Measurements from ENCODE around the gene MUSTN1.

Gene MUSTN1

DNA sequence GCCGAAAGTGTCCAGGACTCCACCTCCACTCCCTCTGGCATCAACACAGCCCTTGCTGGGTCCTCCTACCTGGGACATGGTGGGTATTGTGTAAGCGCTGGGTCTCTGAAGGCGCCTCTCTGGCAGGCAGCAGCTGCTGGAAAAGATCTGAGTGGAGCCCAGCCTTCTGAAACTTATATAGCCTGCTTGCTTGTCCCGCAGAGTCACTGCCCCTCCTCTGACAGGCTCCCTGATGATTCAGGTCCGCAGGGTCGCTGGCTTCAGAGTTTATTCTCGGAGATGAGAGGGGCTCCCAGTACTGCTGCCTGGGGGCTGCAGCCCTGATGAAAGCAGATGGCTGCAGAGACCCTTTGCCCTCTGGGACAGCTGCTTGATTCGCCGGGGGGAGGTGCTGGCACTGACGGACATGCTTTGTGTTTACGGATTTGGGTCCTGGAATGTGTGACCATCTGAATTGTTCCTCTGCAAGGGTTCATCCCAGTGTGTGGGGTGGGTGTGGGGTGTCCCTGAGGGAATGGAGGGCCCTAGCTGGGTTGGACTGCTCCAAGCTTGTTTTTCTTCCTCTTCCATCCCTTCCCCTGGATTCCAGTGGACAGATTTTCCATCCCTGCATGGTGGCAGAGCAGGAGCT, at the start of gene MUSTN1:
TSS of gene MUSTN1 (minus strand) at position 149 of the 631 bp plus-strand sequence. CDS start at position 78, 71 bp downstream.
- DNase-seq, result no peak

DNA sequence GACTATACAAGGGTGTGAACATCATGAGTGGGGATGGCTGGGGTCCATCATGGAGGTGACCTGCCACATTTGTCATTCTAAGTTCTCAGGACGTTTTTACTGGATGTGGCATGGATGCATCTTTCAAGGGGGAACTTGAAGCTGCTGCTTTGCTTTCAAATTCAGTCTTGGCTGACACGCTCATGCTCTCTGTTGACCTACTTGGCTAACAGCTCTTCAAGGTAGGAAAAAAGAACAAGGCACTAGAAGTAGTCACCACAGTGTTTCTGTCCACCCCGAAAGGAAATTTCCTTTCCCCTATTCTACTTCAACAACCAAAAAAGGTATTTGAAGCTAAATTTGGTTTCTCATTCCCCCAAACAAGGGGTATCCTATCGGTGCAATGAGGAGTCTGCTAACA, 47.6 kb upstream of the MUSTN1 start:
- no peak for DNase-seq

DNA sequence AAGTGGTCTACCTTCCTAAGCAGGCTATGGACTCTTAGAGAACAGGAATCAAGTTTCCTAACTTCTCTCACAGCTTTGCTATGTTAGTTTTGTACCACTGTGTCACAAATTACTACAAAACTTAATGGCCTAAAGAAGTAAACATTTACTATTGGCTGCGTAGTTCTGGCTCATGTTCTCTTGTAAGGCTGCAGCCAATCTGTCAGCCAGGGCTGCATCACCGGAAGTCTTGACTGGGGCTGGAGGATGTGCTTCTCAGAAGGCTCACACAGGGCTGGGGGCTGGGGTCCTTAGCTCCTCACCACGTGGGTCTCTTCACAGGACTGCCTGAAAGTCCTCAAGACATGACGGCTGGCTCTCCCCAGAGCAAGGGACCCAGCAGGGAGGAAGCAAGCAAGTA, 47.1 kb upstream of the MUSTN1 start:
- no peak for DNase-seq

DNA sequence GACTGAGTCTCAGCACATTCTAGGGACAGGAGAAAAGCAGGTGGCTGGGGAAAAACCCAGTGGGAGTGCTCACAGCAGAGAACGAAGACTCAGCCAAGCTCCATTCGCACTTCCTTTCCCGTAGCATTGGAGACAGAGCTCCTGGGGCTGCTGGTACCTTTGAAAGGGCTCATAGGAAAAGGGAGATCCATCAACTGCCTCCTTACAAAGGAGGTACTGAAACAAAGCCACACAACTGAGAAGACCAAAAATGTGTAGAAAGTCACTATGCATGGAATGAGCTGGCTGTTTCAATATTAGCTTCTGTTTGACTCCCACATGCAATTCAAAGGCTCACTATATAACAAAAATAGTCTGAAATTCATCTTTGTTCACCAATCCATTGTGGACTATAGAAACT, 45.7 kb upstream of the MUSTN1 start:
- DNase-seq, result no peak

DNA sequence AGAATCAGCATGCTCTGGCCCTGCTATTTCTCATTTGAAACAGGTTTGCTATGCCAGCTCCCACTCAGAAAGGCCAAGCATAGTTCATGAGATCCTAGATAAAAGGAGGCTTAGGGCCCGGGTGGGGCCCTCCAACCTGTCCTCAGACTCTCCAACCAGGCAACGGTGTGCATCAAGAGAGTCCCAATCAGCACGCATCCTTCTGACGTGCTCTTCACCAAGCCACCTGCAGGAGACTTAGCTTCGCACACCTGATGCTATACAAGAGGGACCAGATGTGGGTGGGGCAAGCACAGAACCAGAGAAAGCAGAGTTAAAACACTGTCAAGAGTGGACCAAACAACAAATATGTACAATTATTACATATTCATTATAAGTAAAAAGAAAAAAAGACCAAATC, 45.2 kb upstream of the MUSTN1 start:
- DNase-seq, result no peak

DNA sequence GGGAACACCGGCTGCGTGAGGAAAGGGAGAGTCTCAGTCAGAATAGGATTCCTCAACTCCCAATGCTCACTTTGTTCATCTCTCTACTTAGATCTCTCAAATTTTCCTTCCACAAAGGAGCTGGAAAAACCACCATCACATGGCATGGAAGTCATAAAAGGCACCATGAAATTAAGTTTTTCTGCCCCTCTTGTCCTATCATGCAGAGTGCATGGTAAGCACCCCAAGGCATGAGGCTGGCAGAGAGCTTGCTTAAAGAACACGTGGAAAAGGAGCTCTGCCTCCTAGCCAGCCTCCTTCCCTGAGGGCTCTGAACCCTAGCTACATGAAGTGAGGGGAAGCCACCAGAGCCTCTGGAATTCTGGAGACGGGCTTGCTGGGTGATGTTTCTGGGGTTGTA, 44.8 kb upstream of the MUSTN1 start:
- no peak for DNase-seq

DNA sequence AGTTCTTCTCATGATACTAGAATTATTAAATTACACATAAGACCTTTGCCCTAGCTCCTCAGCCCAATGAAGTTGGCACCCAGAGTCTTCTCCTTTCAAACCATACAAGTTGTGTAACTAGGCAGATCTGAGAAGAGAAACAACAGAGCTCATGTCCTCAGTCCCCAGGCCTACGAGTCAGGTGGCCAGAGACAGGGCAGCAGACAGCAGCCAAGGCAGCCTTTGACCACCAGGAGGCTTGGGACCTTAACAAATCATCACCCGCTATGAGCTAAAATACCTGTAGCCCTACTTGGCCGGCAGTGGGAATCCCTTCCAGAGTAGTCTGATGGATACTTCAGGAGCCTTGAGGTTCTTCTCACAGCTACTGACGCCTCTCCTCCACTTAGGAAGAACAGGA, 44.3 kb upstream of the MUSTN1 start:
- no peak for DNase-seq

DNA sequence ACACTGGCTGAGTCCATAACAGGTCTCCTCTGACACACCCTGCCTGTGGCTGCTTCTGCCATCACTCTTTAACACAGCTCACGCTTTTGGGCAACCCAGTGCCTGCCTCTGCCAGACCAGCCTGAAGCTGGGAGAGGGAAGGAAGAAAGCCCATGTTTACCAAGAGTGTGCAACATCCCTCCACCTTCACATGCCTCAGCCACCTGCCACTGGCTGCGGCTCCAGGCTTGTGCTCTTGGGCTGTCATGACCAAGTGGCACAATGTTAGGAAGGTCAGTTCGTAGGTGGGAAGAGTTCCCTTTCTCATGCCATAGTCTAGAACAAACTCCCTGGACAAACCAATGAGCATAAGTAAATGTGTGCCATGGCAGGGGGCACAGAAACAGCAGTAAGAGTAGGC, 42.3 kb upstream of the MUSTN1 start:
- no peak for DNase-seq

DNA sequence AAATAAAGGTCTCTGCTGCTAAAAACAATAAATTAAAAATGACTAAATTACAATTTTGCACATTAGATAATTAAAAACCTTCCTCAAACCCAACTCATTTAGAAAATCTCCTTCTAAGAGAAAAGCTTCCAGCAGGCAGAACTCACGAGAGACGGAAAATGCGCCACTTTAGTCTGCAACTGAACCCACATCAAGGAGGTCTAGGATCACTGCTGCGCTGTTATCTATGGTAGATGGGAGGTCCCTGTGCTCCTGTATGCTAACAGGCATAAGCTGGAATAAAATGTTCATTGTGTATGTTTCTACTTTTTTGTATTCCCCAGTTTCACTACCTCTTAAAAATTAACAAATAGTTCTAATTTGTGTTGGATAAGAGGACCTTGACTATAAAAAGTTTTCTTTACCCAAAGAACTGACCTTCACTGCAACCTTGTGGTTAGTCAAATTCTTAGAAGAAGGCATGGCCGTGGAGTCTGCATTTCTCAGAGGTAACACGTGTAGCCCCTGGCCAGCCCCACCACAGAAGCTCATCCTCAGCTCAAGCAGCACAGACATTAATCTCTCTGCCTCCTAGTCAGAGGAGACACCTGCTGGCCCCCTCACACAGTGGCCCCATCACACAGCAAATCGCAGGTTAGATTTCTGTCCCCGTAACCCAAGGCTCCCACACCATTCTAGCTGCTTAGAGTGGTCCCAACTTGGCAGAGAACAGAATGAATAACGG, 40.2 kb upstream of the MUSTN1 start:
- DNase-seq, result no peak

DNA sequence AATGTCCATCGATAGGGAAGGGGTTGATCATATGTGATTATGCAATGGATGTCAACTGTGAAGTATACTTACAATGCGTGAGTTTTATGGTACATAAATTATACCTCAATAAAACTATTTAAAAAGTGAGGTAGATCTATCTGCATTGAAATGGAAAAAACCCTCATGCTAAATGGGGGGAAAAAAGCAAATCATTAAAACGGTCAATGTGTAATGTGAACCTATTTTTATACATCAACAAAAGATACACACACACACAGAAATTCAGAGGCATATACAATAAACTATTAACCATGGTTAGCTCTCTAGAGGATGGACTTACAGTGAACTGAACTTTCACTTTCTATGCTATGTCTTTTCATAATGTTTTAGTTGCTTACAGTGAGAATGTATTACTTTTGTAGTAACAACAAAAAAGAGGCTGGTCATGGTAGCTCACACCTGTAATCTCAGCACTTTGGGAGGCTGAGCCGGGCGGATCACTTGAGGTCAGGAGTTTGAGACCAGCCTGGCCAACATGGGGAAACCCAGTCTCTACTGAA, 39.4 kb upstream of the MUSTN1 start:
- DNase-seq, result no peak

DNA sequence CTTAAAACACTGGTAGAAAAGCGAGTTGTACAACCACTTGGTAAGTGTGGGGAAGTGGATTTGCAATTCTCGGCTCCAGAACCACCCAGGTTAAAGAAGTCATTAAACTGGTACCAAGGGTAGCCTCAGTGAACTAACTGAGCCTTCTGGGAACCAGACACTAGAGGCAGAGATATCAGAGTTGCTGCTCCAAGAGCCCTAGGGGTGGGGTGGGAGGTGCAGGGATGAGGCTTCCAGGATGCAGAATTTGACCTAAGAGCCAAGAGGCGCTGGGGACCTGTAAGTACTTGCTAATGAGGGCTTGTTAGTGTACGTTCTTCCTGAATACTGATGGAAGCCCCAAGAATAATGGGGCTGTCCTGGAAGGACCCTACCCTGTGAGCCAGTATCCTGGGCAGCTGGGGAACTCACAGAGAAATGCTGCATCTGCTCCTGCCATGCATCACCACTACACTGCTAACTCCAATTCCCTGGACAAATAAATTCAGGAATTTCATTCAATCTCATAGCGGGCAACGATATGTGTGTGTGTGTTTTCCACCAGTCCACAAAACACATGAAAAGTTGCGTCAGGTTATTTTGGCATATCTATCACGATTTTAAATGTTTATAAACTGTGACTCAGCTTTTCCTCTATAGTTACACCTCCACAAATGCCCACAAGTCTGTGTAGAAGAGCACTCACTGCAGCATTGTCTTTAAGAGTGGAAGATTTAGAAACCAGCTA, 38.8 kb upstream of the MUSTN1 start:
- no peak for DNase-seq

DNA sequence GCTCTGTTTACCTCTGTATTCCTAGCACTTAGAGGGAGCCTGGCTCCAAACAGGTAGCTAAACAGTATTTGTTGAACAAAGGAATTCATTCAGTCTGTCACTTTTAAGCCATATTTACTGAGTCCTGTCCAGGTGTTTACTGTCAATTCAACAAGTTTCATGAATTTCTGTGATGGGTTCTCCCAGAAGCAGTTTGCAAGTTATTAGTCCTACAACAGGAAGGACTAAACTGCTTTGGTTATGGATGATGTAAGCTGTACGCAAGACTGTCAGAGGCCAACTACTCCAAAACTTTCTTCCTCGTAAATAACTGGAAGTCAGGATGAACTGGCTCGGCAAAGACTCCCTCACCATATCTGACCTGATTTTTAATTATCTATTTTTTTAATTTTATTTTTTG, 37.4 kb upstream of the MUSTN1 start:
- no peak for DNase-seq

DNA sequence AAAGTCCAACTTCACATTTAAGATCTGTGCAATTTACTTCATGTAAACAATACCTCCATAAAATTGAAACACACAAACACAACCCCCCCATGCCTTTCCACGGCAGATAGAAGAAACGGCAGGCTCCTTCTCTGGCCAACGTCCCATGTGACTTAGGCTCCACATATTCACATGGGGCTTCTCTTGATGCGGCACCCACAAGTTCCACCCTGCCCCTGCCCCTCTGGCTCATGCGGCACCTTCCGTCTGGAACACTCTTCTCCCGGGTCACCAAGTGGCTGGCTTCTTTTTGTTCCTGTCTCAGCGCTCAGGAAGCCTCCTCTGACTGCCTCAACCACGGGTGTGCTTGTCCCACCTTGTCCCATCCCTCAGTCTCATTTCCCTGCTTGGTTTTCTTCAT, 36.9 kb upstream of the MUSTN1 start:
- DNase-seq, result no peak

DNA sequence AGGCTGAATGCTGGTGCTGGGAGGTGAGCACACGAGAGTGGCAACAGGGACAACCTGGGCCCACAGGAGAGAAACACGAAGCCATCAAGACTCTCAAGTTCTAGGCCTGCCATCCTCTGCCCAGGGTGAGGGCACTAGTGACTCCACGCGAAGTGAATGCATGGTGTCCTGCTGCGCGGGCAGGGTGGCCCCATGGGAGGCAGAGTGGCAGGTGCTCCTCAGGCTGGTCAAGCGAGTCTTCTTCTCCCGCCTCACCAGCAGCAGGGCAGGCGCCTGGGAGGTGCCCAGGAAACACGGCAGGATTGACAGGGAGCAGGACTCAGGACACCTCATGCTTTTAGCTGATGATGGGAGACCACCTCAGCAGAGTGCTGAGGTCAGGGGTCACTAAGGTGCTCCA, 35.7 kb upstream of the MUSTN1 start:
- DNase-seq, result no peak

DNA sequence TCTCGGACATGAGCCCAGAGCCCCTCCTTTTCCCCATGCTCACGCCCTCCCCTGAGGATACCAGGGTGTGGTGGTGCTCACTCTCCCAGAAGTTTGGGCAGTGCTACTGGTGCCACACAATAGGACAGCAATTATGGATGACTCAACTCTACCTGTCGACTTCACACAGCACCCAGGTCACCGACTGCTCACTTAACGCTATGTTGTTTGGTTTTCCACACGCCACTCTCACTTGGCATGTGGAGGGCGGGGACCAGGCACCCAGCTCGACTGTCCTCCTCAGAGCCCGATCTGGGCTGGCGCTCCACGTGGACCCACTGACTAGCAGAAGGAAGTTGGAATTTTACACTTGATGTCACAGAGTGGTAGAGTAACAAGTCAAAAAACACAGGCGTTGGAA, 31.6 kb upstream of the MUSTN1 start:
- no peak for DNase-seq

DNA sequence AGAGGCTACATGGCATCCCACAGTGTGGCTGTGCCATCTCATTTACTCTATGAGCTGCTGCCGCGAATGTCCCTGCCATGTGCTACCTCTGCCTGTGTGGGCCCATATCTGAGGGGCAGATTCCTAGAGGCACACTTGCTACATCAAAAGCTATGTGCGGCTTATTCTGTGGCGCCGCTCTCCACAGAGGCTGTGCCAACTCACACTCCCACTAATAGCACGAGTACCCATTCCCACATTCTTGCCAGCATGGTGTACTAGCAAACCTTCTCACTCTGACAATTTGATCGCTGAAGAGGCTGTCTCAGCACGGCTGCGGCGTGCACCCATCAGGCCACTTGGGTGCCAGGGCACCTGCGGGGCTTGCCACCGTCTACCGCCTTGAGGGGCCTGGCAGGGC, 31.2 kb upstream of the MUSTN1 start:
- no peak for DNase-seq

DNA sequence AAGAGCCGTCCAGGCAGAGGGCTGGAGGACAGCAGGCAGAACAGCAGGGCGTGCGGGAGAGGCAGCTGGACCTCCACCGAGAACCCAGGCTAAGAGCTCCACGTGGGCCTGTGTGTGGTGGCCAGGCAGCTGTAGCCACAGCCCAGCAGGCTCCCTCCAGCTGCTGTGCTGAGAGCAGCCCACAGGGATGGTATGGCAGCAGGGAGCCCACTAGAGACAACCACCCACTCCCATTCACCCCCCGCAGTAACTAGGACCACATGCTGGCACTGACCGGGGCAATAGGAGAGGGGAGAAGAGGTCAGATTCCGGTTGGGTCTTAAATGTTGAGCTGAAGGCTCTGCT, 25.6 kb upstream of the MUSTN1 start:
- DNase-seq, result no peak

DNA sequence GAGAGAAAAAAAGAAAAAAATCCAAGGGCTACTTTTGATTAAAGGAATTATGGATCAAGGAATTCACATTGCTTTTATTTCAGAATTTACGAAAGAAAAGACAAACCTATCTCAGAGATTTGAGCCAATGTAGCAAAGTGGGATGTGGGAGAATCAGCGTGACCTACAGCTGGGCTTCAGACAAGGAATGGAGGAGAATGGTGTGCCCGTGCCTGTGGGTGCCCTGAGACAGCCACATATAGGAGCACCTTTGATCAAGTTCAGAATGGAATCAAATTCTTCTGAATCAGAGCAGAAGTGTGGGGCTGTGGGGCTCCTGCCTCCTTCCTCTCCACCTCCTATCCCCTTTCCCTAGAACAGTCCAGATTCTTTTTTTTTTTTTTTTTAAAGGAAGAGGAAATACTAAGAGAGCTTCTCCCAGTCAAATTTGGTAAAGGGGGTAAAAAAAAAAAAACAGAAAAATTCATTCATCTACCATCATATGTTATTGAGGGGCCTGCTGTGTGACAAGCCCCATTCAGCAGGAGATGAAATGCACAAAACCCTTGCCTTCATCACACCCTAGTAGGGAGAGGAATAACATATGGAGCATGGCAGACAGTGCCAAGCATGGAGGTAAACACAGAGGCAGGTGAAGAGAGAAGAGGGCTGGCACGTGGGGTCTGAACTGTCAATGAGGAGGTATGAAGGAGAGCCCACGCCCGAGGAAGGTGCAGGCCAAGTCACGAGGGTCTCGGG, 25.0 kb upstream of the MUSTN1 start:
- no peak for DNase-seq

DNA sequence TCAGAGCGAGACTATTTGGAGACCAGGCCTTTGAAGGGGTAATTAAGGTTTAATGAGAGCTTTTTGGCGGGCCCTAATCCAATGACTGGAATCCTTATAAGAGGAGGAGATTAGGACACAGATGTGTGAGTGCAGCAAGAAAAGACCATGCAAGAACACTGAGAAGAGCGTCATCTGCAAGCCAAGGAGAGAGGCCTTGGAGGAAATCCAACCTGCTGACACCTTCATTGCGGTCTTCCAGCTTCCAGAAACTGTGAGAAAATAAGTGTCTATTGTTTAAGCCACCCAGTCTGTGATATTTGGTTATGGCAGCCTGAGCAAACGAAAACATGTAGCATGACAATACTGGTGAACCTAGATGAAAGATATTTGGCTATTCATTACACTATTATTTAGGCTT, 23.0 kb upstream of the MUSTN1 start:
- no peak for DNase-seq

DNA sequence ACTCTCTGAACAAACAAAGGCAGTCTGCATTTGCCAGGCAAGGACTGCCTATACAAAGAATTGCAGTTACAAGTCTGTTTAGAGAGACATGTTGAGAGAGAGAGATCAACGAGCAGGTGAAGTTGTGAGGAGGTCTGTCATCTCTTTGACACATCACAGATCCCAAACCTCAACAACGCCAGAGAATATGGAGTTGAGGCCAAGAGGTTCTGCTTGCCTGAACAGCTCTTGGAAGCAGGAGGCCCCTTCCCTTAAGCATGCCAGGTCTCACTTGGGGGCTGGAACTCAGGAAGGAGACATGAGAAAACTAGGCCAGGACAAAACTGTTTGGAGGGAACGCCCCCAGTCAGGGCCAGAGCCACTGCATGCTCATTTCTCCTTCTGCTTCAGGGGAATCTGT, 22.3 kb upstream of the MUSTN1 start:
- no peak for DNase-seq

DNA sequence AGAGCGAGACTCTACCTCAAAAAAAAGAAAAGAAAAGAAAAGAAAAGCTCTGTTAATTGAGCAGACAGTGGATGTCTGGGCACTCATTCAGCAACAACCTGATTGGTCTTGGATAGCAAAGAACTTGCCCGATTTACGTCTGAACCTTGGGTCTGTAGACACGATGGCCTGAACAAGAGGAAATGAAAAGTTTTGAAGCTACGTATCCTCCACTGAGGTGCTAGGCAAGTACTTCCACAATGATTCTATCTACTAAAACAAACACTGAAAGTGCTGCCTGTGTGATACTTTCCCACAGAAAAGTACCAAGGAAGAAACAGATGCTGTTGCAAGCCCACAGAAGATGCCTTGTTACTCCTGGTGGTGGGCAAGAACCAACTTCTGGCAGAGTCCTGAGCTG, 21.8 kb upstream of the MUSTN1 start:
- DNase-seq, result no peak

DNA sequence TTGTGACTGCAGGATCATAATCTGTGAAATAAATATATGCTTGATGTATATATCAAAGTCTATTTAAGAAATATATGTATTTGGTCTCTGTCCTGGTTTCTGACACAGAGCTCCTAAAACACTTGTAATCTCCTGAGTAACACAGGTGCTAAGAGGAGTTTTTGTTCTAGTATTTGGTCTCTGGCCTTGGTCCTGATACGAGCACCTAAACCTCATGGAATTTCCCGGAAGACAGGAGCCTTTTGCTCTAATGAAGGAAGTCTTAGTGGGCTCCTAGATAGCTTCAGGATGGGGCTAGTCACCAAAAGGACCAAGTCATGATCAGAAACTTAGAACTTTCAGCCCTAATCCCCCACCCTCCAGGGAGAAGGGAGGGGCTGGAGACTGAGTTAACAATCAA, 19.2 kb upstream of the MUSTN1 start:
- no peak for DNase-seq

DNA sequence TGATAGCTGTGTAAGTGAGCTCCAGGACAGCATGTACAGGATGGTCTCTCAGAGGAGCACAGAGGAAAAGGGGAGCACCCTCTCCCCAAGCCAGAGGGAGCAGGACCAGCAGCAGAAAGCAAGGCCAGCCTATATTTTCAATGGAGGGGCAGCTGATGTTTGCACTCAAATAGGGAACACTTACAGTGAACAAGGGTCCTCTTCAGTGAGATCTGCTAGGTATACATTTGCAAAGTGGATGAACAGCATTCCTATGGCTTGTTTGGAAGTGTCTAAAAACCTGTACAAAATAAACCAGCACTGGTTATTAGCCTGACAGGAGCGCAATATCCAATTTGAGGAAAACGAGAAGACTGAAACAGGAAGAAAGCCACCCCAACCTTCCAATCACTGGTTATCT, 17.6 kb upstream of the MUSTN1 start:
- no peak for DNase-seq

DNA sequence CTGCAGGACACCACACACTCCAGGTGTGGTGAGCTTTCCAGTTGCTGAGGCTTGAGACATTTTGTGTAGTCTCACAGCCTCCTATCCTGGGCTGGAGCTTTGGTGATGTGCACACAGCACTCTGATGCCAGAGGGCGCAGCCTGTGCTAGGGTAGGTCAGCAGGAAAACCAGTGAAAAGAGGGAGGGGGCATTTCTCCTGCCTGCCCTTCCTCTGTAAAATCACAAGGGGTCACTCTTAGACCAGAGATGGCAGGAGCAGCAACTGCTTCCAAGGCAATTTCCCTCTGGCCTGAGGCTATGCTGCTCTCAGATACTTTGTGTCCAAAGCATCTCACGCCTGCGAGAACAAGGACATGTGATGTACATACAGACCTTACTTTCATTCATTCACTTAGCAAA, 16.5 kb upstream of the MUSTN1 start:
- DNase-seq, result peak; percentile 38

All from SHP77 treated with DMSO at 0.1 percent for 48 hours (cell line).